B cell (primary cell): ENCODE measurements around the gene PLIN5. TPM values are rescaled to one million over a fixed set of nuclear protein-coding genes. Genes with fewer than 3 reads are reported as not detected.

Experiments
- ATAC-seq: fragments of 200-7000 bp; cut with Tn5 transposase; one replicate; pipeline ENCODE4 v1.10.0; 2021; ENCODE audit warnings: low read depth, mild to moderate bottlenecking, moderate number of reproducible peaks, moderate library complexity
- CTCF ChIA-PET: fragments of 350-600 bp; sonication (Branson Sonifier 250); formaldehyde crosslinking; loops from one replicate; lab custom pipeline; 2021; ENCODE audit warnings: antibody characterized with exemption, inconsistent platforms; lab: Charles Lee
- POLR2A ChIA-PET: fragments of 350-600 bp; sonication (Branson Sonifier 250); formaldehyde crosslinking; loops from one replicate; lab custom pipeline; 2021; ENCODE audit warnings: antibody characterized with exemption; lab: Charles Lee
- DNase-seq: peaks from one replicate; pipeline ENCODE4 v3.0.0; 2013
- H2AFZ ChIP-seq: 2 replicates; pipeline ENCODE4 v1.6.1; 2012; ENCODE audit warnings: mild to moderate bottlenecking, low read depth, low read length; ENCODE audit not compliant: insufficient read depth, poor library complexity, severe bottlenecking
- H3K27ac ChIP-seq, 2 donors: 1 replicate in 1 of 2; 2 replicates in 1 of 2; pipeline ENCODE4 v1.5.1; 2012 to 2013; ENCODE audit warnings: low read length in 2 of 2, mild to moderate bottlenecking in 2 of 2, moderate library complexity in 1 of 2
- H3K27me3 ChIP-seq, 4 experiments: fragments of 200-600 bp in 1 of 4; sonication (generic) in 1 of 4; replicated peaks in 1 of 4; 1 replicate in 2 of 4; 2 replicates in 2 of 4; pipeline versions ENCODE4 v1.6.1 to v1.7.0; 2013 to 2016; ENCODE audit warnings: low read length in 3 of 4, mild to moderate bottlenecking in 2 of 4, mixed read lengths in 1 of 4, moderate library complexity in 1 of 4; ENCODE audit not compliant: insufficient read depth in 4 of 4, control insufficient read depth in 3 of 4; ENCODE audit errors: control extremely low read depth in 1 of 4
- H3K36me3 ChIP-seq, 2 experiments: replicated peaks in 1 of 2; 1 replicate in 1 of 2; 2 replicates in 1 of 2; pipeline versions ENCODE4 v1.6.1 to v1.7.1; 2013; ENCODE audit warnings: low read length in 1 of 2; ENCODE audit not compliant: insufficient read depth in 2 of 2, control insufficient read depth in 1 of 2; ENCODE audit errors: control extremely low read depth in 1 of 2, extremely low read depth in 1 of 2
- H3K4me1 ChIP-seq, 2 donors: fragments of 200-600 bp in 1 of 2; sonication (generic) in 1 of 2; 1 replicate in 1 of 2; 2 replicates in 1 of 2; pipeline versions ENCODE4 v1.5.1 to v1.6.1; 2013 to 2017; ENCODE audit warnings: low read length in 2 of 2; ENCODE audit not compliant: control insufficient read depth in 2 of 2, insufficient read depth in 2 of 2
- H3K4me2 ChIP-seq: replicated peaks from 2 replicates; pipeline ENCODE3; 2012; ENCODE audit warnings: mild to moderate bottlenecking, low read depth, low read length; ENCODE audit not compliant: poor library complexity, severe bottlenecking
- H3K4me3 ChIP-seq, 5 experiments: fragments of 200-600 bp in 1 of 5; sonication (generic) in 1 of 5; 1 replicate in 3 of 5; 2 replicates in 2 of 5; pipeline versions ENCODE4 v1.5.1 to v1.7.0; 2011 to 2016; ENCODE audit warnings: low read length in 4 of 5, mild to moderate bottlenecking in 4 of 5, low read depth in 2 of 5, control low read depth in 1 of 5, moderate library complexity in 1 of 5; ENCODE audit not compliant: insufficient read depth in 1 of 5; ENCODE audit errors: control extremely low read depth in 1 of 5, extremely low read depth in 1 of 5
- H3K79me2 ChIP-seq: fragments of 200-600 bp; sonication (generic); one replicate; pipeline ENCODE4 v1.6.0; 2016; ENCODE audit warnings: low read length; ENCODE audit not compliant: control insufficient read depth, insufficient read depth
- H3K9ac ChIP-seq: fragments of 200-600 bp; sonication (generic); 2 replicates; pipeline ENCODE4 v1.6.1; 2017; ENCODE audit warnings: mild to moderate bottlenecking, low read length, moderate library complexity
- H3K9me3 ChIP-seq, 3 donors: one replicate each; pipeline versions ENCODE4 v1.6.1 to v1.7.1; 2013; ENCODE audit warnings: low read length in 2 of 3; ENCODE audit not compliant: control insufficient read depth in 2 of 3, insufficient read depth in 1 of 3; ENCODE audit errors: control extremely low read depth in 1 of 3
- H4K20me1 ChIP-seq: 2 replicates; pipeline ENCODE4 v1.6.0; 2012; ENCODE audit warnings: mild to moderate bottlenecking, low read length; ENCODE audit not compliant: insufficient read depth, control insufficient read depth, poor library complexity, severe bottlenecking
- H3K27ac Mint-ChIP-seq: one replicate; pipeline ENCODE4 v1.8.0; 2021; ENCODE audit warnings: mixed read lengths
- H3K27me3 Mint-ChIP-seq: one replicate; pipeline ENCODE4 v1.8.0; 2021; ENCODE audit warnings: mixed read lengths
- H3K4me1 Mint-ChIP-seq: one replicate; pipeline ENCODE4 v1.8.0; 2021; ENCODE audit warnings: mixed read lengths
- H3K4me3 Mint-ChIP-seq: one replicate; pipeline ENCODE4 v1.8.0; 2021; ENCODE audit warnings: mixed read lengths
- H3K9me3 Mint-ChIP-seq: one replicate; pipeline ENCODE4 v1.8.0; 2022; ENCODE audit warnings: mixed read lengths; ENCODE audit not compliant: insufficient read depth
- EZH2 ChIP-seq: IDR thresholded peaks from 2 replicates; pipeline ENCODE4 v1.6.1; 2012; ENCODE audit warnings: borderline replicate concordance, low read depth, mild to moderate bottlenecking, moderate library complexity, low read length; ENCODE audit not compliant: insufficient read depth, poor library complexity, severe bottlenecking
- WGBS: methylation state at CpG from one replicate; pipeline ENCODE4 v1.1.5; 2013; ENCODE audit warnings: missing lambda C conversion rate; ENCODE audit not compliant: insufficient coverage; 5-methylcytosine and 5-hydroxymethylcytosine counted together
- intact Hi-C: fragments of 100-400 bp; cut with micrococcal nuclease; formaldehyde crosslinking; loops from one replicate; pipeline ENCODE4 v1.10.0; 2022
- polyA plus RNA-seq: library from polyadenylated mRNA; depleted of rRNA; stranded (reverse); fragments of >200 nt; gene quantifications from 2 replicates; pipeline ENCODE4 v1.2.3, GENCODE V29; 2012
- total RNA-seq, 2 donors: library from RNA; stranded (reverse); fragments of 120-200 nt in 1 of 2; gene quantifications; 1 replicate in 1 of 2; 2 replicates in 1 of 2; pipeline versions ENCODE4 v1.2.3 to v1.2.4, GENCODE V29; 2013 to 2022
- TF ChIP-seq, protein P1 (sequence below): fragments of 200-600 bp; IDR thresholded peaks from one replicate; pipeline ENCODE4 v1.8.0; 2022; ENCODE audit warnings: antibody characterized with exemption, mild to moderate bottlenecking

Gene PLIN5
- total and polyA plus RNA-seq, 2 donors (not counting 1 experiment from before 2014, with no cell fraction given): 0.15 to 0.27 TPM

DNA sequence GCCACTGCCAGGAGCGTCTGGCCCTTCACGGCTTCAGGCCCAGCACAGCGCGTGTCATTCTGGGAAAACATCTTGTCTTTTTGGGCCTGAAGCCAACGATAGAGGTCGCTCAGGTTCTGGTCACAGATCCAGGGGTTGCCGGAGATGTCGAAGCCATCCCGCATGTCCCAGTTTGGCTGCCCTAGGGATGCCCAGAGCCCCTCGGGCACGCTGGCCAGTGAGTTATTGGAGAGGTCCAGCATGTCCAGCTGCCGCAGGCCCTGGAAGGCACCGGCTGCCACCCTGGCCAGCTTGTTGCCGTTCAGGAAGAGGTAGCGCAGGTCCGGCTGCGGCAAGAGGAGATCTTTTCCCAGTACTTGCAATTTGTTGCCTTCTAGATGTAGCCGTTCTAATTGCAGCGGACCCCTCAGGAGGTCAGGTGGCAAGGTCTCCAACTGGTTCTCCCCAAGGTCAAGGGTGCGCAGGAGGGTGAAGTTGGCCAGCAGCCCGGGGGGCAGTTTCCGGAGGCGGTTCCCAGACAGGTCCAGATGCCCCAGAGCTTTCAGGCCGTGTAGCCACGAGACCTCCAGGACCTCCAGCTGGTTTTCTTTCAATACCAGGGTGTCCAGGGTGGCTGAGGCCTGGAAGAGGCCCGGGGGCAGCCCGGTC lies 3.1 kb upstream of the PLIN5 start:
- Histone ChIP-seq H3K4me3 (no peak overlapping the region), H3K79me2 (no peaks in the 10 kb centered on the region), H3K36me3 (no peaks in the 10 kb centered on the region), H3K9me3 (peaks cover 0 to 39% (median 0%) of the 10 kb centered on the region in 3 donors), H3K9ac (no peak overlapping the region), H3K27me3 (peaks cover 0 to 34% (median 7%) of the 10 kb centered on the region in 4 experiments), H3K4me1 (peaks cover 16 to 19% of the 10 kb centered on the region in 2 donors), H3K4me2 (no peak overlapping the region), H4K20me1 (no peaks in the 10 kb centered on the region), H2AFZ (no peak overlapping the region), H3K27ac (no peak overlapping the region)
- no peak for TF ChIP-seq EZH2
- TF ChIP-seq, protein P1, sequence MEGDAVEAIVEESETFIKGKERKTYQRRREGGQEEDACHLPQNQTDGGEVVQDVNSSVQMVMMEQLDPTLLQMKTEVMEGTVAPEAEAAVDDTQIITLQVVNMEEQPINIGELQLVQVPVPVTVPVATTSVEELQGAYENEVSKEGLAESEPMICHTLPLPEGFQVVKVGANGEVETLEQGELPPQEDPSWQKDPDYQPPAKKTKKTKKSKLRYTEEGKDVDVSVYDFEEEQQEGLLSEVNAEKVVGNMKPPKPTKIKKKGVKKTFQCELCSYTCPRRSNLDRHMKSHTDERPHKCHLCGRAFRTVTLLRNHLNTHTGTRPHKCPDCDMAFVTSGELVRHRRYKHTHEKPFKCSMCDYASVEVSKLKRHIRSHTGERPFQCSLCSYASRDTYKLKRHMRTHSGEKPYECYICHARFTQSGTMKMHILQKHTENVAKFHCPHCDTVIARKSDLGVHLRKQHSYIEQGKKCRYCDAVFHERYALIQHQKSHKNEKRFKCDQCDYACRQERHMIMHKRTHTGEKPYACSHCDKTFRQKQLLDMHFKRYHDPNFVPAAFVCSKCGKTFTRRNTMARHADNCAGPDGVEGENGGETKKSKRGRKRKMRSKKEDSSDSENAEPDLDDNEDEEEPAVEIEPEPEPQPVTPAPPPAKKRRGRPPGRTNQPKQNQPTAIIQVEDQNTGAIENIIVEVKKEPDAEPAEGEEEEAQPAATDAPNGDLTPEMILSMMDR: no peak
- H3K4me1 Mint-ChIP-seq: peaks cover 15% of the 10 kb centered on the region
- DNase-seq (no peak), ATAC-seq (no peak)
- WGBS: 94% methylated on average over 27 of the region's 27 CpGs
- H3K27ac Mint-ChIP-seq: no peak overlapping the region
- peaks cover 17% of the 10 kb centered on the region for H3K27me3 Mint-ChIP-seq
- H3K4me3 Mint-ChIP-seq: no peak overlapping the region
- ChIA-PET CTCF (no interaction called here), POLR2A (no interaction called here)
- intact Hi-C loops: no loop called here
- no peaks in the 10 kb centered on the region for H3K9me3 Mint-ChIP-seq

DNA sequence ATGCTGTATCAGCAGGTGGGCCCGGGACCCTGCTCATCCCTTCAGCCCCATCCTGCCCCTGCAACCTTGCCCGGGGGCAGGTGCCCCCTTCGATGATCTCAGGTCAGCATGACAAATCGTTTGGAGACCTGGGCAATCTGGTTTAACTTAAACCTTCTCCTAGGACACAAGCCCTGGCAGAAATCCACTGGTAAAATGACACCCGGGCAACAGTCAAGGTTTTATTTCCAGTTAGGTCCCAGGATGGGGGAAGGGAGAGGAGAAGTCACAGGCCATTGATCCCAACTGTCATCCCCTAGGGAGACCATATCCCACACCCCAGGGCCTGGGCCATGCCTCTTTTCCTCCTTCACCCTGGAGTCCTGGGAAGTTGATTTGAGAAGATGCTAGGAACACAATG lies 1.8 kb upstream of the PLIN5 start:
- intact Hi-C loops: no loop called here
- H3K27me3 Mint-ChIP-seq: peaks cover 17% of the 10 kb centered on the region
- no peak for DNase-seq
- Histone ChIP-seq H3K79me2 (no peaks in the 10 kb centered on the region), H3K4me3 (no peak overlapping the region), H3K27me3 (peaks cover 0 to 34% (median 7%) of the 10 kb centered on the region in 4 experiments), H3K9me3 (peaks cover 0 to 39% (median 0%) of the 10 kb centered on the region in 3 donors), H3K4me2 (no peak overlapping the region), H3K4me1 (peaks cover 16 to 19% of the 10 kb centered on the region in 2 donors), H3K36me3 (no peaks in the 10 kb centered on the region), H3K27ac (no peak overlapping the region), H3K9ac (no peak overlapping the region), H2AFZ (no peak overlapping the region), H4K20me1 (no peaks in the 10 kb centered on the region)
- H3K27ac Mint-ChIP-seq: no peak overlapping the region
- ChIA-PET POLR2A (no interaction called here), CTCF (no interaction called here)
- no peaks in the 10 kb centered on the region for H3K9me3 Mint-ChIP-seq
- H3K4me3 Mint-ChIP-seq: no peak overlapping the region
- H3K4me1 Mint-ChIP-seq: peaks cover 15% of the 10 kb centered on the region
- WGBS: 100% methylated on average over 3 of the region's 5 CpGs
- TF ChIP-seq, protein P1: no peak
- TF ChIP-seq EZH2: no peak
- ATAC-seq: no peak
